DMS79 (cell line): ENCODE results near the gene OPRD1.

ENCODE experiments used
- DNase-seq: peaks from one replicate; lab custom pipeline; 2025; lab: John Stamatoyannopoulos, UW

Gene OPRD1

DNA sequence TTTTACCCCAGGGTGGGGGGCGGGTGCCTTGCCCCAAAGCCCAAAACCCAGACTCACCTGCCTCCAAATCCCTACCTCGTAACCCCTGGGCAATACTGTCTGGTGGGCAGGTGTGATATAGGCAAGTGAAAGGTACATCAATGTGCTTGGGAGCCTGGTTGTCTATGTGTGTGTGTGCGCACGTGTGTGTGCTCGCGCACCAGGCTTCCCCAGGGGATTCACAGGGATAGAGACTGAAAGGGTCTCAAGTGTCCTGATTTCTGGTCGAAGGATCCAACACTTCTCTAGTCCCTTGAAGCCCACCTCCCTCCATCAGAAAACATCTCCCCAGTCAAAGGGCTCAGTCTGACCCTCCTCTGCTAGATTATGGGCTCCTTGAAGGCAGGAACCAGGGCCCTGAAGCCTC, 73.5 kb downstream of the OPRD1 start:
- DNase-seq, result no peak

GRCh38 chr1:28885977-28886730, 74.2 kb downstream of the OPRD1 start:
- no peak for DNase-seq

DNA sequence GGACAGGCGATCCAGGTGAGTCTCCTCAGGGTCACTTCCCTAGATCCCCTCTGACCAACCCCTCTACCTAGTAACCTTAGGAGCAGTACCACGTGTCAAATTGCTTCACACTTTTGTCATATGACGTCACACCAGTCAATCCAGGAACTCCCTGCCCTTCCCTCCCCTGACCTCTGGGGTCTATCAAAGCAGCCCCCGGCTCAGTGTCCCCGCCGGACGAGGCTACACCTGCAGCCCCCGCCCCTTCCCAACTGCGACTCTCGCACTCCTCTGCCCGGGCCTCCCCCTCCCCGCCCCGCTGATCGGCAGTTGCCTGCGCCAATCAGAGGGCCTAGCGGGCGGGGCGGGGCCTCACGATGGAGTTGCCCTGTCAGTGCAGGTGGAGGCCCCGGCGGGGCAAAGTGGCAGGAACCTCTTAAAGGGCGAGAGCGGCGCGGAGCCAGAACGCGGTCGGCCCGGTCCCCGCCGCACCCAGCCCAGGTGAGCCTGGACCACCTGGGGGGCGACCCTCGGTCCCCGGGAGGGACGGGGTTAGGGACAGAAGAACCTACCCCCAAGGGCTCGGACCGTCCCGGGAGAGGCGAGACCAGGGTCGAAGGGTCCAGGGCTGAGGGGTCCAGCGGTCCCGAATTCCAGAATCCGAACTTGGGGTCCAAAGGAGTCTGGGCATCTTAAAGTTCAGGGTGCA, 74.9 kb downstream of the OPRD1 start:
- DNase-seq, result peak; percentile 72

- no peak for DNase-seq
These were observed 75.5 kb downstream of the OPRD1 start for GRCh38 chr1:28887419-28887834.

- peak; percentile 9 for DNase-seq
These were observed 76.1 kb downstream of the OPRD1 start for GRCh38 chr1:28887835-28888682.

GRCh38 chr1:28888915-28889314, 76.9 kb downstream of the OPRD1 start:
- no peak for DNase-seq

GRCh38 chr1:28889357-28889756, 77.4 kb downstream of the OPRD1 start:
- DNase-seq, result no peak

DNA sequence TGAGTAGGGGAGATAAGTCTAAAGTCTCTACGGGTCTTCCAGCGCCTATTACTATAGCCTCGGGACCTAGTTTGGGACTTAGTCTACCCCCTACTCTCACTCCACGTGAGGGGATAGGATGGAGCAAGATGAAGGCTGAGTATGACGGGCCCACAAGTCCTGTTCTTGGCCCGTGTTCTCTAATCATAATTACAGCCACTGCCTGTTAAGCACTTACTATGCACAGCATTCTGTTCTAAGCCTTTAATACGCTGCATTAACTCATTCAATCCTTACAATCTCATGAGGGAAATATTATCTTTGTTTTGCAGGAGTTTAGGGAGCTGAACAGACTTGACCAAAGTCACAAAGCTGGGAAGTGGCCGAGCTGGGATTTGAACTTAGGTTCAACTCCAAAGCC, 78.5 kb downstream of the OPRD1 start:
- no peak for DNase-seq

GRCh38 chr1:28890836-28891235, 78.9 kb downstream of the OPRD1 start:
- DNase-seq, result no peak

DNA sequence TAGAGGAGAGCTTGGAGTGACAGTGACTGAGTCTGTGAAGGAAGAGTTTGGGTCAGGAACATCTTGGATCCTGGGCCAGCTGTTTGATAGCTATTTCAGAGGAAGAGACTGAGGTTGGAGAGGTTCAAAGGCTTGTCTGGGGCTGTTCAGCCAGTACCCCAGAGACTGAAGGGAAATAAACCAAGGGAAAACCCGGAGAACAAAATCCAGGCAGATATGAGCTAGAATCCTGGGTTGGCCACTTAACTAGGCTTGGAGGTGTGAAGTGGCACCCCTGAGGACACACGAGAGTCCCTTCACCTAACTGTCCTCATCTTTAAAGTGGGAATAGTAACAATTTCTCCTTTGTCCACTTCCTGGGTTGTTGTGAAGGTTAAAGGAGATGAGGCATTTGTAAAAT, 79.3 kb downstream of the OPRD1 start:
- no peak for DNase-seq

DNA sequence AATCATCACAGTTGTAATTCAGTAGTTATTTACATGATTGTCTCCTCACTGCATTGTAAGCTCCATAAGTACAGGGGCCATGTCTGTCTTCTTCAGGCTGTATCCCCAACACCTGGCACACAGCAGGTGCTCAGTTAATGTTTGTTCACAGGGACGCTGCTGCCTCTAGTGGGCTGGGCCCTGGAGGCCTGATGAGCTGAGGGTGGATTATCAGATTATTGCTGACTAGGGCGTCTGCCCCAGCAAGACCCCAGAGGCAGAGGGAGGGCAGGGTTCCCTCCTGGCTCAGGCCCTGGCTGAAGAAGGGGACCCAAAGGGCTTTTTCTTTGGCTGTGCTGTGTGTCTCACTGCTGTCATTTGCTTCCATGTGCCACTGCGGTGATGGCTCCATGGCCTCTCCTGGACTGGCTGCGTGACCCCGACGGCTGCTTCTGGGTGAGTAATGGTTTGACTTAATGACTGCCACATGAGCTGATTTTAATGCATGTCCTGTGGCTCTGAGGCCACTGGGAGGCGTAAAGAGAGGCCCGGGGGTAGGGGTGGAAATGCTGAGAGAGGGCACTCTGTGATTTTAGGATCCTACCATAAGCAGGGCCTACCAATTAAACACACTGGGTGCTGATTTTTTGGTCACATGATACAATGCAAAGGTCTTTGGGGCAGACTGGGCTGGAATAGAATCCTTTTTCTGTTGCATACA, 81.6 kb downstream of the OPRD1 start:
- no peak for DNase-seq

GRCh38 chr1:28894785-28895184, 82.8 kb downstream of the OPRD1 start:
- DNase-seq, result no peak

GRCh38 chr1:28895896-28896608, 84.1 kb downstream of the OPRD1 start:
- no peak for DNase-seq

GRCh38 chr1:28896609-28896986, 84.6 kb downstream of the OPRD1 start:
- DNase-seq, result no peak

DNA sequence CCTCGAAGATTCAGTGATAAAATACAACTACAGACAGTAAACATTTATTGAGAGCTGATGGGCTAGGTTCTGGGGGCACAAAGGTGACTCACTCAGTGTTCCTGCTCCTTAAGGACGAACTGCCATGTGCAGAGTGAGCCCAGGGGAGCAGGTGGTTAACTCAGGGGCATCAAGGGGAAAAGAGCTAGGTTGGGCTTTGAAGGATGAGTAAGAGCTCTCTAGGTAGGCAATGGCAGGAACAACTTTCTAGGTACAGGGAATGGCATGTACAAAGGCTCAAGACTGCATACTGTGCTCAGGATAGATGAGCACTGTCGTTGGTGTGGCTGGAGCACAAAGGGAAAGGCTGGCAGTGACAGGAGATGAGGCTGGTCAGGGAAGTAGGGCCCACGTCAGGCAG, 85.8 kb downstream of the OPRD1 start:
- no peak for DNase-seq

- DNase-seq, result peak; percentile 8
These were observed 86.5 kb downstream of the OPRD1 start for GRCh38 chr1:28898405-28898881.

GRCh38 chr1:28899267-28899666, 87.3 kb downstream of the OPRD1 start:
- DNase-seq, result no peak

- DNase-seq, result no peak
These were observed 88.6 kb downstream of the OPRD1 start for GRCh38 chr1:28900562-28900961.

DNA sequence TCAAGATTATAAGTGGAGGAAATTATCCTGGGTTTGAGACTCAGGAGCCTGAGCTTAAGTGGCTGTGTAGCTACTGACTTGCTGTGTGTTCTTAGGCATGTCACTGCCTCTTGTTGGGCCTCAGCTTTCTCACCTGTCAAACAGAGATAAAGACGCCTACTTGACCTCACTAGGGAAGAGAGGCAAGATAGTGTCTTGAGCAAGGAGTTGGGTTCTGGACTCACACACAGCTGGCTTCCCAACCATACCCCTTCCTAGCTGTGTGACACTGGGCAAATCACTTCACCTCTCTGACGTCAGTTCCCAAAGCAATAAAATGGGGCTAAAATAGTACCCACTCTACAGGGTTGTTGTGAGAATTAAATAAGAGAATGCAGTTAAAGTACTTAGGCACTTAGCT, 90.8 kb downstream of the OPRD1 start:
- no peak for DNase-seq

- DNase-seq, result no peak
These were observed 94.1 kb downstream of the OPRD1 start for GRCh38 chr1:28905921-28906666.

DNA sequence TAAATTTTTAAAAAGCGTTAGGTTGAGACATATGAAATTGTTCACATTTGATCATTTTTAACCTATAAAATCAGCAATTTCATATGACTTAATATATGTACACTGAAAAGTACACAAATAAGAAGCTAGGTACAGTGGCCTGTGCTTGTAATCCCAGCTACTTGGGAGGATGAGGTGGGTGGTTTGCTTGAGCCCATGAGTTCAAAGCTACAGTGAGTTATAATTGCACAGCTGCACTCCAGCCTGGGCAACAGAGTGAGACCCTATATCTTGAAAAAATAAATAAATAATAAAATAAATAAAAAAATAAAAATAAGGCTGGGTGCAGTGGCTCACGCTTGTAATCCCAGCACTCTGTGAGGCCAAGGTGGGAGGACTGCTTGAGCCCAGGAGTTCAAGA, 97.2 kb downstream of the OPRD1 start:
- no peak for DNase-seq
